ENCODE data around the gene DLGAP4. TPM values are rescaled to one million over a fixed set of nuclear protein-coding genes. Genes with fewer than 3 reads are reported as not detected.

Gene DLGAP4
- total RNA-seq, 1 donor from 2014 or later, result 61.2 TPM

GRCh38 chr20:36408219-36408618 lies 102.1 kb downstream of the DLGAP4 start:
- Histone ChIP-seq H3K27ac (no peak overlapping the region), H3K27me3 (peaks cover 3% of the 10 kb centered on the region), H3K4me1 (no peaks in the 10 kb centered on the region), H3K36me3 (no peaks in the 10 kb centered on the region), H3K9me3 (no peaks in the 10 kb centered on the region), H3K4me3 (no peak overlapping the region)
- TF ChIP-seq CTCF (IDR thresholded peaks at IDR 0.05), result no peak
- DNase-seq, result no peak
- no peak for ATAC-seq
- intact Hi-C loops (cut with DNase I), result no loop called here

GRCh38 chr20:36411861-36412454 lies 105.8 kb downstream of the DLGAP4 start:
- no peak for DNase-seq
- Histone ChIP-seq H3K4me3 (no peak overlapping the region), H3K27me3 (no peaks in the 10 kb centered on the region), H3K36me3 (no peaks in the 10 kb centered on the region), H3K27ac (no peak overlapping the region), H3K4me1 (no peaks in the 10 kb centered on the region), H3K9me3 (no peaks in the 10 kb centered on the region)
- ATAC-seq, result no peak
- no peak for TF ChIP-seq CTCF (IDR thresholded peaks at IDR 0.05)
- intact Hi-C loops (cut with DNase I), result no loop called here

GRCh38 chr20:36415475-36416002 lies 109.4 kb downstream of the DLGAP4 start:
- ATAC-seq (no peak), DNase-seq (no peak)
- H3K36me3 ChIP-seq, result no peaks in the 10 kb centered on the region
- H3K27ac ChIP-seq, result no peak overlapping the region
- TF ChIP-seq CTCF (IDR thresholded peaks at IDR 0.05), result no peak
- intact Hi-C loops (cut with DNase I), result no loop called here
- H3K9me3 ChIP-seq, result no peaks in the 10 kb centered on the region
- peaks cover 5% of the 10 kb centered on the region for H3K27me3 ChIP-seq
- no peak overlapping the region for H3K4me3 ChIP-seq
- no peaks in the 10 kb centered on the region for H3K4me1 ChIP-seq

- ATAC-seq (no peak), DNase-seq (no peak)
- no peak for TF ChIP-seq CTCF (IDR thresholded peaks at IDR 0.05)
- Histone ChIP-seq H3K36me3 (no peaks in the 10 kb centered on the region), H3K27ac (no peak overlapping the region), H3K4me3 (no peak overlapping the region), H3K27me3 (peaks cover 5% of the 10 kb centered on the region), H3K9me3 (no peaks in the 10 kb centered on the region), H3K4me1 (no peaks in the 10 kb centered on the region)
- intact Hi-C loops (cut with DNase I), result no loop called here
These were observed 112.6 kb downstream of the DLGAP4 start for GRCh38 chr20:36418711-36419110.

GRCh38 chr20:36421641-36422040 lies 115.5 kb downstream of the DLGAP4 start:
- no peaks in the 10 kb centered on the region for H3K36me3 ChIP-seq
- intact Hi-C loops (cut with DNase I), result no loop called here
- H3K4me1 ChIP-seq, result no peaks in the 10 kb centered on the region
- DNase-seq (no peak), ATAC-seq (no peak)
- H3K27me3 ChIP-seq, result peaks cover 5% of the 10 kb centered on the region
- no peak for TF ChIP-seq CTCF (IDR thresholded peaks at IDR 0.05)
- no peak overlapping the region for H3K4me3 ChIP-seq
- H3K27ac ChIP-seq, result no peak overlapping the region
- no peaks in the 10 kb centered on the region for H3K9me3 ChIP-seq

GRCh38 chr20:36424314-36424713 lies 118.2 kb downstream of the DLGAP4 start:
- TF ChIP-seq CTCF (IDR thresholded peaks at IDR 0.05), result no peak
- no peak overlapping the region for H3K4me3 ChIP-seq
- H3K9me3 ChIP-seq, result no peaks in the 10 kb centered on the region
- ATAC-seq (no peak), DNase-seq (no peak)
- no peaks in the 10 kb centered on the region for H3K4me1 ChIP-seq
- intact Hi-C loops (cut with DNase I), result no loop called here
- no peaks in the 10 kb centered on the region for H3K36me3 ChIP-seq
- no peak overlapping the region for H3K27ac ChIP-seq
- peaks cover 2% of the 10 kb centered on the region for H3K27me3 ChIP-seq

Data from upper lobe of right lung (tissue), 1 donor.